NCI-H1105 treated with DMSO at 0.1 percent for 48 hours (cell line): ENCODE data around the gene SOX15.
"Not testable (repeated sequence)": the region's sequence is repeated elsewhere in the genome, so short reads cannot be mapped to it uniquely, and the experiment has no call there.

Experiments
- DNase-seq: peaks from one replicate; lab custom pipeline; 2025; lab: John Stamatoyannopoulos, UW

The SOX15 gene

GRCh38 chr17:7610641-7611040 lies 20.7 kb upstream of the SOX15 start:
- peak; percentile 29 for DNase-seq

GRCh38 chr17:7606280-7606679 lies 16.4 kb upstream of the SOX15 start:
- no peak for DNase-seq

GRCh38 chr17:7597561-7597960 lies 7.7 kb upstream of the SOX15 start:
- not testable (repeated sequence) for DNase-seq

- DNase-seq, result no peak
Measured at GRCh38 chr17:7593296-7593695, 3.4 kb upstream of the SOX15 start.

- DNase-seq, result no peak
Measured at GRCh38 chr17:7592422-7593021, 2.6 kb upstream of the SOX15 start.

- no peak for DNase-seq
Measured at GRCh38 chr17:7591596-7591995, 1.7 kb upstream of the SOX15 start.

GRCh38 chr17:7590743-7591142 lies 849 bp upstream of the SOX15 start:
- DNase-seq, result no peak

- peak; percentile 91 for DNase-seq
Measured at GRCh38 chr17:7589204-7589868, 558 bp downstream of the SOX15 start.

- peak; percentile 41 for DNase-seq
Measured at GRCh38 chr17:7588553-7589203, 1.2 kb downstream of the SOX15 start.

- DNase-seq, result no peak
Measured at GRCh38 chr17:7587420-7588151, 2.3 kb downstream of the SOX15 start.

GRCh38 chr17:7586673-7587419 lies 3.0 kb downstream of the SOX15 start:
- DNase-seq, result no peak

- DNase-seq, result peak; percentile 100
Measured at GRCh38 chr17:7583253-7584109, 6.4 kb downstream of the SOX15 start, which contains the start of gene MPDU1. Gene MPDU1 (plus strand): TSS chr17:7583852. CDS start chr17:7583863, 11 bp downstream.

GRCh38 chr17:7582396-7583252 lies 7.3 kb downstream of the SOX15 start:
- peak; percentile 22 for DNase-seq

- no peak for DNase-seq
Measured at GRCh38 chr17:7580604-7581575, 9.0 kb downstream of the SOX15 start.

- no peak for DNase-seq
Measured at GRCh38 chr17:7579834-7580603, 9.9 kb downstream of the SOX15 start.

GRCh38 chr17:7579001-7579833 lies 10.7 kb downstream of the SOX15 start, which contains the start of gene CD68:
Gene CD68 (plus strand): TSS chr17:7579638. CDS start chr17:7579678, 40 bp downstream.
- DNase-seq, result peak; percentile 42
